Activated CD4-positive, alpha-beta T cell treated with anti-CD3 and anti-CD28 coated beads, Interleukin-2, amount 10 ng/mL, durations not matched to agents 7 days and 5 days (primary cell): Measurements from ENCODE around the gene DDAH1. TPM values are rescaled to one million over a fixed set of nuclear protein-coding genes. Genes with fewer than 3 reads are reported as not detected.

Source experiments
- CTCF ChIA-PET: fragments of 350-600 bp; sonication (Branson Sonifier 250); formaldehyde crosslinking; loops from one replicate; lab custom pipeline; 2021; ENCODE audit warnings: antibody characterized with exemption; lab: Charles Lee
- POLR2A ChIA-PET: fragments of 350-600 bp; sonication (Branson Sonifier 250); formaldehyde crosslinking; loops from one replicate; lab custom pipeline; 2021; ENCODE audit warnings: antibody characterized with exemption; lab: Charles Lee
- DNase-seq: peaks from one replicate; pipeline ENCODE4 v3.0.0-alpha.2; 2020
- H3K27ac Mint-ChIP-seq: one replicate; pipeline ENCODE4 v1.8.0; 2021; ENCODE audit warnings: mild to moderate bottlenecking, moderate library complexity, mixed read lengths
- H3K27me3 Mint-ChIP-seq: one replicate; pipeline ENCODE4 v1.8.0; 2021; ENCODE audit warnings: mixed read lengths
- H3K36me3 Mint-ChIP-seq: one replicate; pipeline ENCODE4 v1.8.0; 2021; ENCODE audit warnings: low read depth, mixed read lengths
- H3K4me1 Mint-ChIP-seq: one replicate; pipeline ENCODE4 v1.8.0; 2021; ENCODE audit warnings: mixed read lengths
- H3K4me3 Mint-ChIP-seq: one replicate; pipeline ENCODE4 v1.8.0; 2021; ENCODE audit warnings: mild to moderate bottlenecking, moderate library complexity, mixed read lengths
- H3K9me3 Mint-ChIP-seq: one replicate; pipeline ENCODE4 v1.8.0; 2021; ENCODE audit warnings: mixed read lengths
- total RNA-seq, 2 experiments: library from RNA; stranded (reverse); gene quantifications; one replicate each; pipeline ENCODE4 v1.2.3, GENCODE V29; 2021

Gene DDAH1
- total RNA-seq, 2 experiments from 2014 or later = not detected

DNA sequence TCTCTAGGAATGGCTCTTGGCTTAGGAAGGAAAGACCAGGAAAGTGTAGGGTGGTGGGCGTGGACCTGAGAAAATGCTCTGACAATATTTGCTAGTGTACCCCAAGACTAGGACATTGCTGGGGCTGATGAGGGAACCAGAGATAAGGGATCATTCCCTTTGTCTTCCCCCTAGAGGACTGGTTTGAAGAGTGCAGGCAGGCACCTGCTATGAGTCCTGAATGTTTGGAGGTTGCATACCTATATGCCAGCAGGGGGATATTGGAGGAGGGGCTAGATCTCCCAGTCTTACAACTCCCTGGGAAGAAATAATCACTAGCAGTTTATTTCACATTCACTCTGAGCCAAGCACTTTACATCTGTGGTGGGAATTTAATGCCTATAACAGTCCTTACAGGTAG is 182.5 kb downstream of the DDAH1 start:
- POLR2A ChIA-PET = no interaction called here
- Mint-ChIP-seq H3K9me3 (no peaks in the 10 kb centered on the region), H3K4me3 (no peak overlapping the region), H3K27ac (no peak overlapping the region), H3K36me3 (no peaks in the 10 kb centered on the region), H3K4me1 (peaks cover 11% of the 10 kb centered on the region), H3K27me3 (peaks cover 38% of the 10 kb centered on the region)
- no peak for DNase-seq
- CTCF ChIA-PET = interaction anchor here (1.4 kb wide), 1 partner anchor 23 kb away, joined by 3 read pairs; the partner anchor contains the start of gene C1orf52

DNA sequence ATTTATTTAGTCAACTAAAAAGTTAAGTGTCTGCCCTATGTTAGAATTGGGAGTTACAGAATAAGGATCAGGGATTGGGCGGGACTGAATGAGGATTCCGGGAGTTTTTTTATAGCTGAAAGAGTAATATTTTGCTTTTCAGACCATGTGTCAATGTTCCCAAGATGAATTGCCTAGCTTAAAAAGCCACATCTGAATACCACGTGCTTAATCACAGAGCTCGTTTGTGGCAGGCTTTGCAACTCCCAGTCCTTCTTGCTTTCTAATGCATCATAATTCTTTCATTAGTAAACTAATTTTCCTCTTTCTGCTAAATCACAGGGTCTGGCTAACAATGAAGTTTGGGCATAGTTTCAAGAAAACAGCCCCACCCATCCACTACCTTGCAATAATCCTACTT is 184.3 kb downstream of the DDAH1 start:
- DNase-seq = no peak
- CTCF ChIA-PET = interaction anchor here (1.2 kb wide), 2 partner anchors 12 to 21 kb away, joined by 3 to 4 read pairs; partner anchors contain the start of gene C1orf52
- H3K27me3 Mint-ChIP-seq = peaks cover 27% of the 10 kb centered on the region
- POLR2A ChIA-PET = no interaction called here
- H3K9me3 Mint-ChIP-seq = no peaks in the 10 kb centered on the region
- peaks cover 2% of the 10 kb centered on the region for H3K36me3 Mint-ChIP-seq
- no peak overlapping the region for H3K4me3 Mint-ChIP-seq
- peaks cover 16% of the 10 kb centered on the region for H3K4me1 Mint-ChIP-seq
- no peak overlapping the region for H3K27ac Mint-ChIP-seq

DNA sequence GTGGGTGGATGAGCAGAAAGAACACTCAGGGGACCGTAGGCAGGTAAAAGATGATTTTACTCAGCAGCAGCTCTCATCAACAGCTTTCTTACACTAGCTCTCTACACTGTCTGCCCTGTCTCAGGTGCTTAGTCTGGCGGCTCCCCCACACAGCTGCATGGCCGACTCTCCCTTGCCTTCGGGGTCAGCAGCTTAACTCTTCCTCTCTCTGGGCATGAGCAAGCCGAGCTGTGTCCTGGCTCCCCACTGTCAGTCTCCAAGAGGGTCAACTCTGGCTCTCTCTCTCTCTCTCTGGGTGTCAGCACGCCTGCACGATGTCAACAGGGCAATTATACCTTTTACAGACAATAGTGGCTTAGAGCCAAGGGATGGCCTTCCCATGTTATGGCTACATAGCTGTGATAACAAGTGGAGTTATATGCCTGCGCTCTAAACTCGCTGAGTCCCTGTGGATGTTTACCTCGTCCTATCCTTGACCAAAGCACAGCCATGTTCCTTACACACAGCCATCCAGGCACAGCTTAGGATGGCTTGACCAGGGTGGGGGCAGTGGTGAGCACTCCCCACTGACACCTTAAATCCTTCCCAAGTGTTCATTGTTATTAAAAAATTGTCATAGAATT is 185.4 kb downstream of the DDAH1 start:
- H3K4me1 Mint-ChIP-seq = peaks cover 27% of the 10 kb centered on the region
- no peak overlapping the region for H3K4me3 Mint-ChIP-seq
- H3K27ac Mint-ChIP-seq = peak overlapping the region; percentile 31
- H3K9me3 Mint-ChIP-seq = no peaks in the 10 kb centered on the region
- H3K36me3 Mint-ChIP-seq = peaks cover 9% of the 10 kb centered on the region
- CTCF ChIA-PET = interaction anchor here (1.2 kb wide), 1 partner anchor 20 kb away, joined by 3 read pairs; the partner anchor contains the start of gene C1orf52
- no peak for DNase-seq
- POLR2A ChIA-PET = no interaction called here
- peaks cover 27% of the 10 kb centered on the region for H3K27me3 Mint-ChIP-seq

DNA sequence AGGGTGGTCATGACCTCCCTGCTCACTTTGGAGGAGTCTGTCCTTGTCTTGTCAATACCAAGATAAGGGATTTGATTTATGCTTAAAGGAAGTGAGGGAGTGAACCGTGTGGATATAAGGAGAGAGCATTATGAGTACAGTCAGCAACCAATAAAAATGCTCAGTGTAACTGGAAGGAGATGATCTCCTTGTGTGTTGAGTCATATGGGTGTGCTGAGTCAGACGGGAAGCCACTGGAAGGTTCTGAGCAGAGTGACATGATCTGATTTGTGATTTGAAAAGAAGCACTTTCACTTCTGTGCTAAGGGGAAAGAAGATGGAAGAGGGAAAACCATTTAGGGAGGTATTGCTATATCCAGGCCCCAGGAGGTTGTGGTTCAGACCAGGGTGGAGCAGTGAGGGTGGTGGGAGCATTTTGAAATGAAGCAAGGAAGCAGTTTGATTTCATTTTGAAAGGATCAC is 186.1 kb downstream of the DDAH1 start:
- CTCF ChIA-PET = no interaction called here
- peaks cover 27% of the 10 kb centered on the region for H3K27me3 Mint-ChIP-seq
- peak; percentile 41 for DNase-seq
- no peaks in the 10 kb centered on the region for H3K9me3 Mint-ChIP-seq
- H3K27ac Mint-ChIP-seq = no peak overlapping the region
- H3K4me1 Mint-ChIP-seq = peaks cover 34% of the 10 kb centered on the region
- no peak overlapping the region for H3K4me3 Mint-ChIP-seq
- peaks cover 12% of the 10 kb centered on the region for H3K36me3 Mint-ChIP-seq
- POLR2A ChIA-PET = no interaction called here

DNA sequence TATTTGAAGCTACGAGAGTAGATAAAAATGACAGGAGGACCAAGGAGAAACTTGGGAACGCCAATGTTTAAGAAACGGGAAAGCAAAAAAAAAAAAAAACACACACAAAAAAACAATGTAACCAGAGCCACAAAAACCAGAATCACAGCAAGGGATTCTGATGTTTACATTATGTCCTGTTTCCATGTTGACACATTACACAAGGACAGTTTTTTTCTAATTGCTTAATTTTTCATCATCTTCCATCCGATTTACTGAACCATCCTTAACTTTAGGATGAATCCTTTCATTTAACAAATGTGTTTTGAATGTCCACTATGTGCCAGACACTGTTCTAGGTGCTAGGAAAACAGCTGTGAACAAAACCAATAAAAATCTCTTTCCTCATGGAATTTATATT is 187.2 kb downstream of the DDAH1 start:
- Mint-ChIP-seq H3K4me3 (no peak overlapping the region), H3K4me1 (peaks cover 45% of the 10 kb centered on the region)

DNA sequence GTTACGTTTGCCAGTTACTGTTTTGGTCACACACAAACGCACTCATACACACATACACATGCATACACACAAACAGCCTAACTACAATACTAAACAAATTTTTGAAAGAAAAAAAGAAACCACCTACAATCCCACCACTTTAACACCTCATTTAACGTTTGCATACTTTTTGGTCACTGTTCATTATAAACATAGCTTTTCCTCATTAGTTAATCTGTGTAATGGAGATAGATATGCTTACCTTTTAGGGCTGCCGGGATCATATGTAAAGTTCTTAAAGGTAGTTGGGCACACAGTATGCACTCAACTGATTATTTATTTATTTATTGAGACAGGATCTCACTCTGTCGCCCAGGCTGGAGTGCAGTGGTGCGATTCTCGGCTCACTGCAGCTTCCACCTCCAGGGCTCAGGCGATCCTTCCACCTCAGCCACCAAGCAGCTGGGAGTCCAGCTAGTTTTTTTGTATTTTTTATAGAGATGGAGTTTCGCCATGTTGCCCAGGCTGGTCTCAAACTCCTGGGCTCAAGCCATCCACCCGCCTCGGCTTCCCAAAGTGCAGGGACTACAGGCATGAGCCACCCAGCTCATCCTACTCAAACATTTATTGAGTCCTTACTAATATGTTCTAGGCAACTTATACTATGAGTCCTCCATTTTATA is 187.8 kb downstream of the DDAH1 start:
- peaks cover 48% of the 10 kb centered on the region for H3K4me1 Mint-ChIP-seq
- H3K36me3 Mint-ChIP-seq = peaks cover 24% of the 10 kb centered on the region
- POLR2A ChIA-PET = interaction anchor here (1.9 kb wide), 1 partner anchor 18 kb away, joined by 13 read pairs; the partner anchor contains the start of gene C1orf52
- no peak for DNase-seq
- H3K4me3 Mint-ChIP-seq = peak overlapping the region; percentile 83
- peaks cover 23% of the 10 kb centered on the region for H3K27me3 Mint-ChIP-seq
- CTCF ChIA-PET = interaction anchor here (0.6 to 3.7 kb wide), 10 partner anchors 9 to 686 kb away, joined by 3 to 38 read pairs (median 4); partner anchors contain the start of gene C1orf52
- H3K9me3 Mint-ChIP-seq = no peaks in the 10 kb centered on the region
- H3K27ac Mint-ChIP-seq = peak overlapping the region; percentile 95

More for the DNA sequence above, 187.2 kb downstream of the DDAH1 start:
- no peak for DNase-seq
- ChIA-PET CTCF (interaction anchor here (1.3 to 3.7 kb wide), 3 partner anchors 19 to 23 kb away, joined by 3 to 38 read pairs (median 5); partner anchors contain the start of gene C1orf52), POLR2A (no interaction called here)
- no peak overlapping the region for H3K27ac Mint-ChIP-seq
- peaks cover 27% of the 10 kb centered on the region for H3K27me3 Mint-ChIP-seq
- no peaks in the 10 kb centered on the region for H3K9me3 Mint-ChIP-seq
- peaks cover 21% of the 10 kb centered on the region for H3K36me3 Mint-ChIP-seq

DNA sequence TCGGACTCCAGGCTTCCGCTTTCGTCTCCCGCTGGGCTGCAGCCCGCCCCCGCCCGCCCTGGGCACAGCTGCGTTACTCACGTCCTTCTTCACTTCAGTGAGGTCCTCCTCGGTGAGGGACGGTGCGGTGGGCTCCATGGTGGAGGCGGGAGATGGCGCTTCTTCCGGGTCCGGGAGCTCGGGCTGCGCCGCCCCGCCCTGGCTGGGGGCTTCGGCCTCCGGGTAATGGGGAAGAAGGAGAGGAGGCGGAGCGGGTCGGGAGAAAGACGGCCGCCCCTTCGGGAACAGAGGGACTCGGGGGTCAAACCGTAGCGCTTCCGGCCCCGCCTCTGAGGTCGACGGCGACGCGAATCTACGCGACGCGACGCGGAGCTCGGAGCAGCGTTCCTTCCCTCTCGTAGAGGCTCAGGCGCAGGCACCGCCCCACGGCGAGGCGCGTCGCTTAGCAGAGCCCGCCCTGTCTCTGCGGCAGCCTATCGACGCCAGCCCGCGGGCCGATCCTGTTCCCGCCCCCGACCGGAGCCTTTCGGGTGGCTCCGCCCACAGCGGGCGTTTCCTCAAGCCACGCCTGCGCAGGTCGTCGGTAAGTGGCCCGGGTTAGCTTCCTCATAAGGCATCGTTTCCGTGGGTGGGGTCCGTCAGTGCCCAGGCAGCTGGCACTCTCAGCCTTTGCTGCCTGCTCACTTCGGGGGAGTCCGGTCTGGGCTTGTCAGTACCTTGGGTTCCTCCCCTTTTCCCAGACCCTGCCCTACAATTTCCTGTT is 188.6 kb downstream of the DDAH1 start, which contains the start of gene BCL10:
BCL10 (minus strand) TSS at position 418 of the 763 bp plus-strand sequence; CDS start at position 138, 280 bp downstream.
- Mint-ChIP-seq H3K27ac (peak within 1 kb of the TSS; percentile 95), H3K4me1 (peaks cover 50% of the 10 kb centered on the region), H3K36me3 (peaks cover 26% of the 10 kb centered on the region), H3K9me3 (no peaks in the 10 kb centered on the region), H3K27me3 (peaks cover 19% of the 10 kb centered on the region), H3K4me3 (peak within 1 kb of the TSS; percentile 83)
- ChIA-PET POLR2A (interaction anchor here (1.9 kb wide), 1 partner anchor 18 kb away, joined by 13 read pairs; the partner anchor contains the start of gene C1orf52), CTCF (interaction anchor here (0.6 to 3.7 kb wide), 10 partner anchors 9 to 685 kb away, joined by 3 to 38 read pairs (median 4); partner anchors contain the start of gene C1orf52)
- peak; percentile 97 for DNase-seq

DNA sequence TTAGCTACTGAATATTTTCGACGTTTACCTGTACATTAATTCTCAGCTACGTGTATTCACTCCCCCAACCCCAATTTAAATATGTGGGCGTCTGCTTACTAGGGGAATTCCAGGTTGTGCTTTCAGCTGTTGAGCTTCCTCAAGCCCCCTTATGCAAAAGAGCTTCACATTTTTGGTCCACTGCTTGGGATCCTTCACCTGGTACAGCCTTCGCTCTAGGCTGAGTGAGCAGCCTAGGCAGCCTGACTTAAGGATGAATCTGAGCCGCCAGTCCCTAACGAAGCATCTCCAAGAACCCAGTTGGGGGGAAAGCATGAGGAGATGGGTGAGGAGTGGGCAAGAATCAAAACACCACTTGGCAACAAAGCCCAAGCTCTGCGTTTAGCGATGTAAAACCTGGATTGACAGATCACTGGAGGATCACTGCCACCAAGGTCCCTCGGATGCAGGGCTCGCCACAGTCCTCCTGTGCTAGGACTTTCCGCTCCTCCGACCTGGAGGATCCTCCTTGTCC is 189.2 kb downstream of the DDAH1 start:
- H3K36me3 Mint-ChIP-seq = peaks cover 30% of the 10 kb centered on the region
- H3K4me3 Mint-ChIP-seq = peak overlapping the region; percentile 83
- POLR2A ChIA-PET = interaction anchor here (1.9 kb wide), 1 partner anchor 17 kb away, joined by 13 read pairs; the partner anchor contains the start of gene C1orf52
- H3K4me1 Mint-ChIP-seq = peaks cover 56% of the 10 kb centered on the region
- DNase-seq = peak; percentile 15
- peaks cover 13% of the 10 kb centered on the region for H3K27me3 Mint-ChIP-seq
- peak overlapping the region; percentile 95 for H3K27ac Mint-ChIP-seq
- CTCF ChIA-PET = interaction anchor here (0.6 to 3.7 kb wide), 6 partner anchors 10 to 447 kb away, joined by 3 to 38 read pairs (median 3); partner anchors contain the start of gene C1orf52
- H3K9me3 Mint-ChIP-seq = no peaks in the 10 kb centered on the region

DNA sequence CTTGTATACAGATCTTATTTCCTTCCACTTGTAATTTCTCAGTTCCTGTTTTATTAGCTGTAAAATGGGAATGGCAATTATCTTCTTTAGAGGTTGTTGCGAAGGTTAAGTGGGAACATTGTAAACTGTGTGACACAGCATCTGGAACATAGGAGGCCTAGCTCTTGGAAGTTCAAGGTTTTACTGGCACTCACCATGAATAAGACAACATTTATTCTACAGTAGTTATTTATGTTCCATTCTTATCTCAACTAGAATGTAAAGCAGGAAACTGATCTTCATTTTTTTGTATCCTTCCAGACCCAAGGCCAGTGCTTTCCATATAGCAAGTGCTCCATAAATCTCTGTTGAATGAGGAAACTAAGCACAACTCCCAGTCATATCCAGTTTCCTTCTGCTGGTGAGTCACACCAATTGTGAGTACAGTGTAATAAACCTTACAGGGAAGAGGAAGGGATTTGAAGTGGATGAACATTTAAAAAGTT is 189.9 kb downstream of the DDAH1 start:
- Mint-ChIP-seq H3K9me3 (no peaks in the 10 kb centered on the region), H3K27ac (peak overlapping the region; percentile 95), H3K4me3 (peak overlapping the region; percentile 83), H3K36me3 (peaks cover 34% of the 10 kb centered on the region), H3K4me1 (peaks cover 58% of the 10 kb centered on the region), H3K27me3 (peaks cover 7% of the 10 kb centered on the region)
- DNase-seq = no peak
- ChIA-PET CTCF (interaction anchor here (1.2 to 3.7 kb wide), 2 partner anchors 10 to 16 kb away, joined by 3 to 38 read pairs; partner anchors contain the start of gene C1orf52), POLR2A (interaction anchor here (1.9 kb wide), 1 partner anchor 16 kb away, joined by 13 read pairs; the partner anchor contains the start of gene C1orf52)

DNA sequence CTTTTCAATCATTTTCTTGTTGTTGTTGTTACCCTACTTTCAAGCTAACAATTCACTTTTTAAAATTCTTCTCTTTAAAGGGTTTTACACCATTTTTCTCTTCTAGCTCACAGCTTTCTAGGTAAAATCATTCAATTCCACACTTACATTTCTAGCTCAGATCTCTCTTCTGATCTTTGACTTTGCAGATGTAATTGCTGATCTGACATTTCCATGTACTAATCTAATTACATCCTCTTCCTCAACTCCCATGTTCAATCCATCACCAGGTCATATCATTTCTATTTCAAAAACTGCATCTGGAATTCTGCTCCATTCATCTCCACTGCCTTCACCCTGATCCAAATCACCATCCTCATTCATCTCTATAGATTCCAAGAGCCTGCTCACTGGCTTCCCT is 191.6 kb downstream of the DDAH1 start:
- no peak for DNase-seq
- H3K4me3 Mint-ChIP-seq = no peak overlapping the region
- no peaks in the 10 kb centered on the region for H3K27me3 Mint-ChIP-seq
- POLR2A ChIA-PET = no interaction called here
- H3K4me1 Mint-ChIP-seq = peaks cover 51% of the 10 kb centered on the region
- H3K36me3 Mint-ChIP-seq = peaks cover 41% of the 10 kb centered on the region
- no peak overlapping the region for H3K27ac Mint-ChIP-seq
- H3K9me3 Mint-ChIP-seq = no peaks in the 10 kb centered on the region
- CTCF ChIA-PET = interaction anchor here (5.5 kb wide), 1 partner anchor 14 kb away, joined by 46 read pairs; the partner anchor contains the start of gene C1orf52

DNA sequence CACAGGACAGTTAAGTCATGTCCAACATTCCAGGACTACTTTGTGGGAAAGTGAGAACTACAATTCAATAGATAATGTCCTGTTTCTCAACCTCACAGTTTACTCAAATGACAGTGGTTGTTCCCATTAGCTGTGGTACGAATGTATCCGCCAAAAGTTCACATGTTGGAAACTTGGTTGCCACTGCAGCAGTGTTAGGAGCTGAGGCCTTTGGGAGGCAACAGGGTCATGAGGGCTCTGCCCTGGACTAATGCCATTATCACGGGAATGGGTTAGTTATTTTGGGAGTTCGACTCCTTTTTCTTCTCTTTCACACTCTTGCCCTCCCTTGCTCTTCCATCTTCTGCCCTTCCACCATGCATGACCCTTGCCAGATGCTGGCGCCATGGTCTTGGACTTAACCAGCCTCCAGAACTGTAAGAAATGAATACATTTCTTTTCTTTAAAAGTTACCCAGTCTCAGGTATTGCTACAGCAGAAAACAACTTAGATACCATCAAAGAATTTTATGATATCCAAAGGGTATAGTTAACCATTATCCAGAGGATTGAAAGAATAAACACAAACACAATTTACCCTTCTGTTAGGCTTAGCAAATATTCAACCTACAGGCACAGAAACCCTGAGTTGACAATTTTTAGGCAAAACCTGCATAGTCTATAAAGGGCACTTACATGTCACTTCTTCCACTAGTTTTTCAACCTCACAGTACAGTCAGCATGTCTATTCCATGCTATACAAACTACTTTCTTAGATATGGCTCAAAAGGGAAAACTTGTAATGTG is 196.0 kb downstream of the DDAH1 start:
- no peak for DNase-seq
- Mint-ChIP-seq H3K36me3 (peaks cover 49% of the 10 kb centered on the region), H3K9me3 (no peaks in the 10 kb centered on the region), H3K27ac (no peak overlapping the region), H3K4me3 (no peak overlapping the region), H3K27me3 (no peaks in the 10 kb centered on the region), H3K4me1 (peaks cover 25% of the 10 kb centered on the region)
- ChIA-PET POLR2A (no interaction called here), CTCF (interaction anchor here (0.6 to 5.5 kb wide), 4 partner anchors 9 to 204 kb away, joined by 3 to 46 read pairs (median 6); partner anchors contain the start of gene C1orf52)
